Neuronal stem cell (in vitro differentiated cells): ENCODE data around the gene PDK2.

ENCODE experiments used
- DNase-seq: peaks from one replicate; pipeline ENCODE4 v3.0.0-alpha.2; 2013; ENCODE audit warnings: low spot score
- H2AFZ ChIP-seq: one replicate; pipeline ENCODE4 v1.6.1; 2013; ENCODE audit warnings: mild to moderate bottlenecking, low read length, inconsistent platforms
- H2AK5ac ChIP-seq: 2 replicates; pipeline ENCODE4 v1.6.1; 2013; ENCODE audit warnings: low read depth, mild to moderate bottlenecking, inconsistent platforms, low read length, moderate library complexity, mixed read lengths
- H2BK120ac ChIP-seq: 2 replicates; pipeline ENCODE4 v1.6.1; 2013; ENCODE audit warnings: low read depth, mild to moderate bottlenecking, inconsistent platforms, low read length, moderate library complexity, mixed read lengths
- H2BK12ac ChIP-seq: one replicate; pipeline ENCODE4 v1.6.1; 2013; ENCODE audit warnings: low read length, inconsistent platforms
- H2BK15ac ChIP-seq: 2 replicates; pipeline ENCODE4 v1.6.1; 2013; ENCODE audit warnings: mild to moderate bottlenecking, low read length, inconsistent platforms, mixed read lengths
- H2BK5ac ChIP-seq: one replicate; pipeline ENCODE4 v1.6.1; 2013; ENCODE audit warnings: inconsistent platforms, mild to moderate bottlenecking, low read length, moderate library complexity
- H3K14ac ChIP-seq: one replicate; pipeline ENCODE4 v1.6.1; 2013; ENCODE audit warnings: low read length, inconsistent platforms
- H3K18ac ChIP-seq: 2 replicates; pipeline ENCODE4 v1.6.1; 2013; ENCODE audit warnings: low read length, inconsistent platforms
- H3K23ac ChIP-seq: 2 replicates; pipeline ENCODE4 v1.6.1; 2013; ENCODE audit warnings: low read depth, mild to moderate bottlenecking, mixed read lengths, low read length, inconsistent platforms; ENCODE audit not compliant: poor library complexity
- H3K27ac ChIP-seq: replicated peaks from 3 replicates; pipeline ENCODE4 v1.5.1; 2013; ENCODE audit warnings: low read length, inconsistent platforms
- H3K27me3 ChIP-seq, 3 experiments: 2 replicates each; pipeline ENCODE4 v1.6.1; 2013; ENCODE audit warnings: low read length in 3 of 3, mild to moderate bottlenecking in 2 of 3, inconsistent platforms in 1 of 3, low read depth in 1 of 3, mixed read lengths in 1 of 3, moderate library complexity in 1 of 3; ENCODE audit not compliant: control insufficient read depth in 3 of 3, insufficient read depth in 3 of 3
- H3K36me3 ChIP-seq, 2 donors: replicated peaks in 1 of 2; 2 replicates each; pipeline ENCODE4 v1.6.1; 2013; ENCODE audit warnings: low read length in 2 of 2; ENCODE audit not compliant: control insufficient read depth in 2 of 2, insufficient read depth in 2 of 2
- H3K4ac ChIP-seq: 2 replicates; pipeline ENCODE4 v1.6.1; 2013; ENCODE audit warnings: inconsistent platforms, mild to moderate bottlenecking, low read length, moderate library complexity
- H3K4me1 ChIP-seq, 2 donors: 1 replicate in 1 of 2; 2 replicates in 1 of 2; pipeline ENCODE4 v1.6.1; 2013; ENCODE audit warnings: low read length in 2 of 2, low read depth in 1 of 2; ENCODE audit not compliant: control insufficient read depth in 2 of 2, insufficient read depth in 1 of 2
- H3K4me2 ChIP-seq: one replicate; pipeline ENCODE4 v1.6.1; 2013; ENCODE audit warnings: mild to moderate bottlenecking, low read length, inconsistent platforms; ENCODE audit not compliant: insufficient read depth, poor library complexity, severe bottlenecking
- H3K4me3 ChIP-seq, 2 donors: 2 replicates each; pipeline ENCODE4 v1.5.1; 2013; ENCODE audit warnings: low read length in 2 of 2, mild to moderate bottlenecking in 2 of 2, inconsistent platforms in 1 of 2, moderate library complexity in 1 of 2
- H3K79me1 ChIP-seq: one replicate; pipeline ENCODE4 v1.6.1; 2013; ENCODE audit warnings: low read depth, mild to moderate bottlenecking, inconsistent platforms, low read length, moderate library complexity
- H3K9ac ChIP-seq: one replicate; pipeline ENCODE4 v1.6.1; 2013; ENCODE audit warnings: mild to moderate bottlenecking, low read depth, low read length, inconsistent platforms; ENCODE audit not compliant: poor library complexity
- H3K9me3 ChIP-seq, 2 donors: replicated peaks in 1 of 2; 2 replicates each; pipeline versions ENCODE3 to v1.6.1; 2013; ENCODE audit warnings: low read length in 2 of 2, mild to moderate bottlenecking in 2 of 2, inconsistent platforms in 1 of 2, low read depth in 1 of 2, mixed read lengths in 1 of 2, moderate library complexity in 1 of 2; ENCODE audit not compliant: control insufficient read depth in 2 of 2, insufficient read depth in 1 of 2
- H4K8ac ChIP-seq: one replicate; pipeline ENCODE4 v1.6.1; 2013; ENCODE audit warnings: low read depth, mild to moderate bottlenecking, inconsistent platforms, low read length, moderate library complexity
- H4K91ac ChIP-seq: one replicate; pipeline ENCODE4 v1.6.1; 2013; ENCODE audit warnings: low read length, low read depth, mild to moderate bottlenecking, inconsistent platforms; ENCODE audit not compliant: poor library complexity
- WGBS, 2 donors: extraction: QIAGEN DNeasy Blood & Tissue Kit; methylation state at CpG; one replicate each; pipeline ENCODE4 v1.1.7; 2013; ENCODE audit warnings: missing lambda C conversion rate in 2 of 2, mixed read lengths in 1 of 2; ENCODE audit not compliant: insufficient read length in 2 of 2, insufficient replicate concordance in 1 of 2; ENCODE audit errors: extremely low coverage in 2 of 2; 5-methylcytosine and 5-hydroxymethylcytosine counted together

PDK2 gene

DNA sequence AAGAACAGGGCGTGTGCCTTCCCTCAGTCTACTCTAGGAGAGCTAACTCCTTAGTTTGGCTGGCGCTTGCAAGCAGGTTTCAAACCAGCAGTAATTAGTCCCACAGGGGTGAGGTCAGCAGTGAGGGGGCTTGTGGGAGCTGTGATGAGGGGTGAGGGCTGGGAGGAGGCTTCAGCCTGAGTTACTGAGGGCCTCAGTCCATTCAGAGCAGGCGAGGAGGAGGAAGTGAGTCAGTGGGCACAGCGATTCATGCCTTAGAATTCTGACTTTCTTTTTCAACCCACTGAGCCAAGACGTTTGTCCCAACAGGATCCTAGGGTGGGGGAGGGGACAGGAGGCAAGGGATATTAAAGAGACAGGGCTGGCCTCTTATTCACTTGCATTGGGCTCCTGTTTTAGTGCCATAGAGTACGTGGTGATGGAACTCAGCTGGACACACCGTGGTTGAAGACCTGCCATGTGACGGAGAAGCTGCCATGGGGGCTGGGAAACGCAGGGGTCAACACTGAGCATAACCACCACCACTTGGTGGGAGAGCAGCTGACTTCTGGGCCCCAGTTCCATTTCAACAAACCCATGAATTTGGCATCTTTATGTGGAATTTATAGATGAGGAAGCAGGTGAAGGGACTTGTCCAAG lies 47.5 kb upstream of the PDK2 start:
- no peak overlapping the region for H3K4me3 ChIP-seq
- H4K8ac ChIP-seq, result no peak overlapping the region
- peak overlapping the region; percentile 77 for H3K18ac ChIP-seq
- no peak overlapping the region for H3K23ac ChIP-seq
- peak overlapping the region; percentile 47 for H3K27ac ChIP-seq
- H2BK12ac ChIP-seq, result no peak overlapping the region
- no peak overlapping the region for H2AK5ac ChIP-seq
- H2BK5ac ChIP-seq, result peak overlapping the region; percentile 17
- H3K4me1 ChIP-seq, result peaks cover 9 to 23% of the 10 kb centered on the region in 2 donors
- H2AFZ ChIP-seq, result peak overlapping the region; percentile 85
- no peak for DNase-seq
- no peaks in the 10 kb centered on the region for H3K79me1 ChIP-seq
- H3K9ac ChIP-seq, result no peak overlapping the region
- WGBS, 2 donors, result no CpG with 5 or more reads among the region's 9 CpGs
- H3K4me2 ChIP-seq, result no peak overlapping the region
- H4K91ac ChIP-seq, result no peak overlapping the region
- no peak overlapping the region for H3K14ac ChIP-seq
- no peaks in the 10 kb centered on the region for H3K9me3 ChIP-seq
- H2BK15ac ChIP-seq, result no peak overlapping the region
- H2BK120ac ChIP-seq, result no peak overlapping the region
- H3K36me3 ChIP-seq, result no peaks in the 10 kb centered on the region
- H3K4ac ChIP-seq, result no peak overlapping the region
- no peaks in the 10 kb centered on the region for H3K27me3 ChIP-seq

- H4K8ac ChIP-seq, result no peak overlapping the region
- H3K4ac ChIP-seq, result no peak overlapping the region
- no peak overlapping the region for H2BK12ac ChIP-seq
- H3K36me3 ChIP-seq, result no peaks in the 10 kb centered on the region
- no peak overlapping the region for H3K4me2 ChIP-seq
- H2BK5ac ChIP-seq, result no peak overlapping the region
- peaks cover 0 to under 1% (median 0%) of the 10 kb centered on the region in 3 experiments for H3K27me3 ChIP-seq
- no peak overlapping the region for H3K18ac ChIP-seq
- no CpG with 5 or more reads among the region's 17 CpGs for WGBS, 2 donors
- H3K9ac ChIP-seq, result no peak overlapping the region
- no peaks in the 10 kb centered on the region for H3K9me3 ChIP-seq
- H3K14ac ChIP-seq, result no peak overlapping the region
- H4K91ac ChIP-seq, result no peak overlapping the region
- DNase-seq, result no peak
- H3K79me1 ChIP-seq, result no peaks in the 10 kb centered on the region
- H3K4me1 ChIP-seq, result peaks cover 9 to 26% of the 10 kb centered on the region in 2 donors
- no peak overlapping the region for H2AFZ ChIP-seq
- H2BK120ac ChIP-seq, result no peak overlapping the region
- no peak overlapping the region for H3K4me3 ChIP-seq
- no peak overlapping the region for H3K27ac ChIP-seq
- H2AK5ac ChIP-seq, result no peak overlapping the region
- H3K23ac ChIP-seq, result no peak overlapping the region
- H2BK15ac ChIP-seq, result no peak overlapping the region
Observed at GRCh38 chr17:50048146-50048720, 46.9 kb upstream of the PDK2 start.

DNA sequence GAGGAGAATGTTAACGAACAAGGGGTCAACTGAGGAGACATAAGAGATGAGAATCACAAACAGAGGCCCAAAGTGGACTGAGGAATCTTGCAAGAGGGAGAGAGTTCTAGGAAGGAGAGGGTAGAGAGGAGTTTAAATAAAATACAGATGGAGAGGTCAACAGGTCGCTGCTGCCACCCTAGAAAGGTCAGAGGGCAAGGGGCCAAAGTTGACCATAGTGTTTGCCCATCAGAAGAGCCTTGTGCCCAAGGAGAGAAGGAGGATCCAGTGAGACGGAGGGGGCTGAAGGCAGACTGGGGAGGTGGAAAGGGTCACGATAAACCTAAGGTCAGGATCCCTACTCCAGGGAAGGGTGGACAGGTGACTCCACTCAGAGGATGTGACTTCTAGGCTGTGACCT lies 46.2 kb upstream of the PDK2 start:
- H3K27ac ChIP-seq, result no peak overlapping the region
- H2BK5ac ChIP-seq, result no peak overlapping the region
- WGBS, 2 donors, result no CpG with 5 or more reads among the region's 4 CpGs
- no peak overlapping the region for H2BK15ac ChIP-seq
- no peak overlapping the region for H2AFZ ChIP-seq
- H3K4me2 ChIP-seq, result no peak overlapping the region
- no peak overlapping the region for H3K4ac ChIP-seq
- H3K9me3 ChIP-seq, result no peaks in the 10 kb centered on the region
- H3K4me3 ChIP-seq, result no peak overlapping the region
- no peak overlapping the region for H3K14ac ChIP-seq
- H3K27me3 ChIP-seq, result peaks cover 0 to 6% (median 0%) of the 10 kb centered on the region in 3 experiments
- H3K9ac ChIP-seq, result no peak overlapping the region
- H3K36me3 ChIP-seq, result no peaks in the 10 kb centered on the region
- H4K8ac ChIP-seq, result no peak overlapping the region
- no peak overlapping the region for H3K23ac ChIP-seq
- no peak overlapping the region for H2AK5ac ChIP-seq
- DNase-seq, result no peak
- H2BK120ac ChIP-seq, result no peak overlapping the region
- no peak overlapping the region for H2BK12ac ChIP-seq
- H3K79me1 ChIP-seq, result no peaks in the 10 kb centered on the region
- H3K4me1 ChIP-seq, result peaks cover 9 to 29% of the 10 kb centered on the region in 2 donors
- H4K91ac ChIP-seq, result no peak overlapping the region
- no peak overlapping the region for H3K18ac ChIP-seq

GRCh38 chr17:50049636-50050035 lies 45.5 kb upstream of the PDK2 start:
- Histone ChIP-seq H2BK12ac (no peak overlapping the region), H3K79me1 (no peaks in the 10 kb centered on the region), H3K27me3 (peaks cover 0 to 7% (median 0%) of the 10 kb centered on the region in 3 experiments), H4K8ac (peak overlapping the region; percentile 20), H4K91ac (no peak overlapping the region), H3K9ac (no peak overlapping the region), H2AFZ (no peak overlapping the region), H3K4me1 (peaks cover 9 to 29% of the 10 kb centered on the region in 2 donors), H3K14ac (no peak overlapping the region), H3K18ac (no peak overlapping the region), H3K23ac (no peak overlapping the region), H2AK5ac (no peak overlapping the region), H3K27ac (no peak overlapping the region), H3K36me3 (no peaks in the 10 kb centered on the region), H2BK5ac (no peak overlapping the region), H3K4ac (no peak overlapping the region), H3K9me3 (no peaks in the 10 kb centered on the region), H2BK120ac (no peak overlapping the region), H3K4me3 (no peak overlapping the region), H3K4me2 (no peak overlapping the region), H2BK15ac (no peak overlapping the region)
- DNase-seq, result no peak
- no CpG with 5 or more reads among the region's 3 CpGs for WGBS, 2 donors
